GM19035 (cell line): ENCODE data around the gene ABCA6.
"Not testable (repeated sequence)": the region's sequence is repeated elsewhere in the genome, so short reads cannot be mapped to it uniquely, and the experiment has no call there.

Experiments
- ATAC-seq: cut with Tn5 transposase; IDR thresholded peaks from one replicate; pipeline ENCODE4 v1.9.1; 2021; ENCODE audit not compliant: unreplicated experiment

ABCA6 gene

DNA sequence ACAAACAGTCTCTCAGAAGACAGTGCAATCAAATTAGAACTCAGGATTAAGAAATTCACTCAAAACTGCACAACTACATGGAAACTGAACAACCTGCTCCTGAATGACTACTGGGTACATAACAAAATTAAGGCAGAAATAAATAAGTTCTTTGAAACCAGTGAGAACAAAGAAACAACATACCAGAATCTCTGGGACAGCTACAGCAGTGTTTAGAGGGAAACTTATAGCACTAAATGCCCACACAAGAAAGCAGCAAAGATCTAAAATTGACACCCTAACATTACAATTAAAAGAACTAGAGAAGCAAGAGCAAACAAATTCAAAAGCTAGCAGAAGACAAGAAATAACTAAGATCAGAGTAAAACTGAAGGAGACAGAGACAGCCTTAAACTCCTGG, 68.3 kb downstream of the ABCA6 start:
- not testable (repeated sequence) for ATAC-seq

DNA sequence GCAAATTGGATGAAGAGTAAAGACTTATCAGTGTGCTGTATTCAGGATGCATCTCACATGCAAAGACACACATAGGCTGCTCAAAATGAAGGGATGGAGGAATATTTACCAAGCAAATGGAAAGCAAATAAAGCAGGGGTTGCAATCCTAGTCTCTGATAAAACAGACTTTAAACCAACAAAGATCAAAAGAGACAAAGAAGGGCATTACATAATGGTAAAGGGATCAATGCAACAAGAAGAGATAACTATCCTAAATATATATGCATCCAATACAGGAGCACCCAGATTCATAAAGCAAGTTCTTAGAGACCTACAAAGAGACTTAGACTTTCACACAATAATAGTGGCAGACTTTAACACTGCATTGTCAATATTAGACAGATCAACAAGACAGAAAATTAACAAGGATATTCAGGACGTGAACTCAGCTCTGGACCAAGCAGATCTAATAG, 68.9 kb downstream of the ABCA6 start:
- ATAC-seq, result not testable (repeated sequence)

GRCh38 chr17:69071233-69071586, 70.5 kb downstream of the ABCA6 start:
- ATAC-seq, result not testable (repeated sequence)

DNA sequence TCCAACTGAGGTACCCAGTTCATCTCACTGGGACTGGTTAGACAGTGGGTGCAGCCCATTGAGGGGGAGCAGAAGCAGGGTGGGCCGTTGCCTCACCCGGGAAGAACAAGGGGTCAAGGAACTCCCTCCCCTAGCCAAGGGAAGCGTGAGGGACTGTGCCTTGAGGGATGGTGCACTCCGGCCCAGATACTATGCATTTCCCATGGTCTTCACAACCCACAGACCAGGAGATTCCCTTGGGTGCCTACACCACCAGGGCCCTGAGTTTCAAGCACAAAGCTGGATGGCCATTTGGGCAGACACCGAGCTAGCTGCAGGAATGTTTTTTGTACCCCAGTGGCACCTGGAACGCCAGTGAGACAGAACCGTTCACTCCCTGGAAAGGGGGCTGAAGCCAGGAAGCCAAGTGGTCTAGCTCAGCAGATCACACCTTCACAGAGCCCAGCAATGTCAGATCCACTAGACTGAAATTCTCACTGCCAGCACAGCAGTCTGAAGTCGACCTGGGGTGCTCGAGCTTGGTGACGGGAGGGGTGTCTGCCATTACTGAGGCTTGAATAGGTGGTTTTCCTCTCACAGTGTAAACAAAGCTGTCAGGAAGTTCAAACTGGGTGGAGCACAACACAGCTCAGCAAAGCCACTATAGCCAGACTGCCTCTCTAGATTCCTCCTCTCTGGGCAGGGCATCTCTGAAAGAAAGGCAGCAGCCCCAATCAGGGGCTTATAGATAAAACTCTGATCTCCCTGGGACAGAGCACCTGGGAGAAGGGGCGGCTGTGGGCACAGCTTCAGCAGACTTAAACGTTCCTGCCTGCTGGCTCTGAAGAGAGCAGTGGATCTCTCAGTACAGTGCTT, 71.1 kb downstream of the ABCA6 start:
- ATAC-seq, result not testable (repeated sequence)

DNA sequence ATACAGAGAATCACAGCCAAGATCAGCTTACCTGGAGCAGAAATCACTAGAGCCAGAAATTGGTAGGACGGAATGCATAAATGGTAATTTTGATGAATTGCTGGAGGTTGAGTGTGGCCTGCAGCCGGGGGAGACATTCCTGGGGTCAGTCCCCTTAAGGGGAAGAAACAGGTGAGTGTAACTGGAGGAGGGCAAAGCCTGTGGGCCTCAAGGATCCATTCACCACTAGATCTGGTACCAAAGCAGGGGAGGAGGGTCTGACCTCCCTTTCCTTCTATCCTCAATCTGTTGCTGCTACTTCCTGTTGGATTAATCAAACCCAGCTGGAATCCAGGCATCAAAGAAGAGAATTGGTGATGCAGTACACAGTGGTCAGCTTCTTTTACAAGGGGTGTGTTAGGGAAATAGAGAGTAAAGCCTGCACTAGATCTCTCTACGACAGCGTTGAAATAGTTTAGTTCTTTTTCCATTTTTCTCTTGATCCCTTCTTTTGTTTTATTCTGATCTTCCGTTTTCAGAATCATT, 72.4 kb downstream of the ABCA6 start:
- no peak for ATAC-seq

DNA sequence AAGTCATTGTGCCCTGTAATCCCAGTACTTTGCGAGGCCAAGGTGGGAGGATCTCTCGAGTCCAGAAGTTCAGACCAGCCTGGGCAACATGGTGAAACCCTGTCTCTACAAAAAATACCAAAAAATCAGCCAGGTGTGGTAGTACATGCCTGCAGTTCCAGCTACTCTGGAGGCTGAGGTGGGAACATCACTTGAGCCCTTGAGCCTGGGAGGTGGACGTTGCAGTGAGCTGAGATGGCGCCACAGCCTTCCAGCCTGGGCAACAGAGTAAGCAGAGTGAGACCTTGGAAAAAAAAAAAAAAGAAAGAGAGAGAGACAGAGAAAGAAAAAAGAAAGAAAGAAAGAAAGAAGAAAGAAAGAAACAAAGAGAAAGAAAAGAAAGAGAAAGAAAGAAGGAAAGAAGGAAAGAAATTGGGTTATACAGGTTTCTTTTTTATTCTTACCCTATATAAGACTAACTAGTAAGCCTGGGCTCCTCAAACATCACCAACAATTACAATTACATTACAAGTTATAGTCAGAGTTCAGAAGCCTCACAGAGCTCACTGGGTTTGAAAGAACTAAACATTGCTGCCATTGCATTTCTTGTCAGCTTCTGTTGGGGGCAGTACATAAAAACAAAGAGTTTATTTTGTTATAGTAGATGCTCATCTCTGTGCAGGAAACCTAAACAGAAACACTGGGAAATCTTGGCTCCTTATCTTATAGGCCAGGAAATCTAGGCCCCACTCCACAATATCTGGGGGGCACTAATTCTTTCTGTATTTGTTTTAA, 74.2 kb downstream of the ABCA6 start:
- no peak for ATAC-seq

- ATAC-seq, result no peak
These were observed 75.2 kb downstream of the ABCA6 start for GRCh38 chr17:69066482-69066881.

DNA sequence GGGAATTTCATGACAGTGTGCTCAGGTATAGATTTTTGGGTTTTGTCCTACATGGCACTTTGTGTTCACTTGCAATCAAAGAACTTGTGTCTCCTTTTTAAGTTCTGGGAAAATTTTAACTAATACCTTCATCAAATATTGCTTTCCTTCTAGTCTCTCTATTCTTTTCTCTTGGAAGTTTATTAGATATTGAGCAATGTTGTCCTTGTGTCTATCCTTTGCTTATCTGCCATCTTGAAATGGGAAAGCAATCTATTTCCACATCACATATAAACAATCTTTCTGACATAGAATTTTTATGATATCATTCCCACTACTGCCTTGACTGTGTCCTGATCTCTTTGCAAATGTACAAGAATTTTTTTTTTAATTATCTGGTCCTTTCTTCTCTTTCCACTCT, 76.6 kb downstream of the ABCA6 start:
- no peak for ATAC-seq

- ATAC-seq, result no peak
These were observed 77.2 kb downstream of the ABCA6 start for GRCh38 chr17:69064476-69064875.

GRCh38 chr17:69064001-69064400, 77.7 kb downstream of the ABCA6 start:
- no peak for ATAC-seq

GRCh38 chr17:69062860-69063581, 78.7 kb downstream of the ABCA6 start:
- ATAC-seq, result no peak

- ATAC-seq, result no peak
These were observed 79.8 kb downstream of the ABCA6 start for GRCh38 chr17:69061721-69062556.

GRCh38 chr17:69060822-69061221, 80.9 kb downstream of the ABCA6 start, which contains the start of gene ABCA9:
Gene ABCA9 (minus strand): TSS chr17:69060927. CDS start chr17:69051126, 9,801 bp downstream.
- no peak for ATAC-seq

DNA sequence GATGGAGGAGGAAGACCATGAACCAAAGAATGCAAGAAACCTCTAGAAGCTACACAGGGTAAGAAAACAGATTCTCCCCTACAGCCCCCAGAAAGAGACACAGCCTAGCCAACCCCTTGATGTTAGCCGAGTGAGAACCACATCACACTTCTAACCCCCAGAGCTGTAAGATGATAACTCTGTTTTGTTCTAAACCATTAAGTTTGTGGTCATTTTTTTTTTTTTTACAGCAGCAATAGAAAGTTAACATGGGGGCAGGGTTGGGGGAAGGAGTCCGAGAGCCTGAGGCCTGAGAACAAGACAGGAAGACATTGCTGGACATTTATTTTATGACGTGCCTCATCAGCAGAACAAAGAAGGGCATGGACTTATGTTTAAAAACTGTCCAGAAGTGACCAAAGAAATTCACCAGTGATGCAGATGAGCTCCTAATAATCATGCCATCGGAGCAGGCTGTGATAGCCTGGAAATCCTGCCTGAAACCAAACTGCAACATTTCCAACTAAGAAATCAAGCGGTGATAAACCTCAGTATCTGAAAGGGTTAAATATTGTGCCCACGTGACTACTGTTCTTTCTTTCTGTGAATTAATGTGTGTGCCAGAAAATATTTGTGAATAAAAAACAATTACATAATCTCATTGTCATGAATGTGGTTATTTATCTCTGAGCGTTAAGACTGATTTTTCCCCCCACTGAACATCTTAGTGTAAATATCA, 82.1 kb downstream of the ABCA6 start:
- ATAC-seq, result no peak

DNA sequence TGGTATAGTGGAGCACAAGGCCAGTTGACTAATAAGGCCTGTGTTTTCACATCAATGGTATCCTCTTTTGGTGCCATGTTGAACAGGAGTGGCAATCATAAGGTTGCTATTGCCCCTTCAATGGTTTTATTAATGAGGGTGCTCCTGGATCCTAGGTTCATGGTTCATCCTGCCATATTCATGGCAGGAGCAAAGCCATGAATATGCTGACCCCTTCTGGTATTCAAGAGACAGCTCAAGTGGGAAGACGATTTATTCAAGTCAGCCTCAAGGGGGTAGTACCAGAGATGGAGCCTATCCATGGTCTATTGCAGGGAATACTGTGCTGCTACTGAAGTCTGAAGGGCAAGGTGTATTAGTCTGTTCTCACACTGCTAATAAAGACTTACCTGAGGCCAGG, 83.5 kb downstream of the ABCA6 start:
- ATAC-seq, result no peak

- no peak for ATAC-seq
These were observed 84.4 kb downstream of the ABCA6 start for GRCh38 chr17:69057280-69057679.

- ATAC-seq, result no peak
These were observed 85.4 kb downstream of the ABCA6 start for GRCh38 chr17:69056179-69056823.

DNA sequence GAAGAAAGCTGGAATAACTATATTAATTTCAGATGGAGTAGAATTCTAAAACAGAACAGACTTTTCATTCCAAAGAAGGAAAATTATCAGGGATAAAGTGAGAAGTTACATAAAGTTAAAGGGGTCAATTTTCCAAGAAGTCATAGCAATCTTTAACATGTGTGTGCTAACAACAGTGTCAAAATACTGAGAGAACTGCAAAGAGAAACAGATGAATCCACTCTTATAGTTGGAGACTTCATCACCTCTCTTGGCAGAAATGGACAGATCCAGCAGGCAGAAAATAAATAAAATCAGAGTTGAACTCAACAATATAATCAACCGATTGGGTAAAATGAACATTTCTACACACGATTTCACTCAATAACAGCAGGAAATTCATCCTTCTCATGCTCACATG, 86.4 kb downstream of the ABCA6 start:
- no peak for ATAC-seq
